Gastroesophageal sphincter (tissue), 4 donors: ENCODE data around the gene ZNF182. TPM values are rescaled to one million over a fixed set of nuclear protein-coding genes. Genes with fewer than 3 reads are reported as not detected.
"Not testable (repeated sequence)": the region's sequence is repeated elsewhere in the genome, so short reads cannot be mapped to it uniquely, and the experiment has no call there.

Source experiments
- ATAC-seq: fragments of 150-250 bp; one replicate; pipeline ENCODE4 v1.9.1; 2016; ENCODE audit warnings: mild to moderate bottlenecking, moderate library complexity
- H3K27ac ChIP-seq, 4 donors: fragments of 200-600 bp; sonication (generic) in 3 of 4; 1 replicate in 3 of 4; 2 replicates in 1 of 4; pipeline ENCODE4 v1.5.1; 2016 to 2019
- H3K27me3 ChIP-seq: fragments of 200-600 bp; sonication (generic); one replicate; pipeline ENCODE4 v1.5.1; 2019
- H3K36me3 ChIP-seq, 2 donors: fragments of 200-600 bp; sonication (generic); one replicate each; pipeline ENCODE4 v1.5.1; 2019; ENCODE audit warnings: control low read depth in 1 of 2
- H3K4me1 ChIP-seq, 3 donors: fragments of 200-600 bp; sonication (generic); 1 replicate in 2 of 3; 2 replicates in 1 of 3; pipeline ENCODE4 v1.5.1; 2016 to 2019; ENCODE audit warnings: control low read depth in 2 of 3
- H3K4me3 ChIP-seq, 2 donors: fragments of 200-600 bp; sonication (generic); one replicate each; pipeline ENCODE4 v1.5.1; 2019; ENCODE audit warnings: mild to moderate bottlenecking in 1 of 2, moderate library complexity in 1 of 2
- H3K9me3 ChIP-seq, 3 donors: fragments of 200-600 bp; sonication (generic); one replicate each; pipeline ENCODE4 v1.5.1; 2017 to 2019; ENCODE audit warnings: control low read depth in 2 of 3
- CTCF ChIP-seq, 4 experiments: fragments of 200-600 bp in 2 of 4; fragments of 450-650 bp in 2 of 4; sonication (generic) in 1 of 4; IDR thresholded peaks; one replicate each; pipeline ENCODE4 v1.5.1; 2017 to 2019; ENCODE audit warnings: antibody characterized with exemption in 4 of 4, mild to moderate bottlenecking in 2 of 4, moderate library complexity in 2 of 4
- EP300 ChIP-seq: sonication (generic); formaldehyde crosslinking; IDR thresholded peaks from one replicate; pipeline ENCODE4 v1.6.1; 2017; ENCODE audit warnings: antibody characterized with exemption, mild to moderate bottlenecking
- POLR2A ChIP-seq, 2 donors: fragments of 450-650 bp; IDR thresholded peaks; one replicate each; pipeline ENCODE4 v1.6.1; 2017; ENCODE audit warnings: antibody characterized with exemption in 2 of 2, mild to moderate bottlenecking in 2 of 2, moderate library complexity in 1 of 2
- POLR2AphosphoS5 ChIP-seq: sonication (generic); formaldehyde crosslinking; IDR thresholded peaks from one replicate; pipeline ENCODE4 v1.6.1; 2017; ENCODE audit warnings: antibody characterized with exemption
- WGBS, 2 donors: methylation state at CpG; one replicate each; pipeline ENCODE4 v1.1.5; 2018; ENCODE audit warnings: low coverage in 1 of 2; 5-methylcytosine and 5-hydroxymethylcytosine counted together
- total RNA-seq, 4 donors: library from RNA; depleted of rRNA; stranded (reverse); fragments of >200 nt; gene quantifications; one replicate each; pipeline ENCODE4 v1.1.0, GENCODE V29; 2016

Gene ZNF182
- total RNA-seq: 1 to 10 TPM; 2.8 to 5.8 (median 3.8) TPM

GRCh38 chrX:48003758-48004457 is at the start of gene ZNF182:
ZNF182 (minus strand) TSS chrX:48003989; CDS start chrX:48002609, 1,380 bp downstream.
- 0 to 26% methylated on average over 3 to 5 of the region's 34 CpGs for WGBS, 2 donors
- peak within 1 kb of the TSS; percentile 61 to 92 for H3K4me3 ChIP-seq
- peak within 1 kb of the TSS; percentile 57 to 81 (median 80) for H3K27ac ChIP-seq
- peaks cover 0 to 15% (median 0%) of the 10 kb centered on the region in 3 donors for H3K4me1 ChIP-seq
- H3K36me3 ChIP-seq: no peaks in the 10 kb centered on the region
- no peaks in the 10 kb centered on the region for H3K9me3 ChIP-seq
- TF ChIP-seq POLR2A (IDR thresholded peaks at IDR 0.05): peak in 1 of 2 donors; percentile 30
- no peak for TF ChIP-seq EP300
- TF ChIP-seq POLR2AphosphoS5: peak; percentile 43
- peak; percentile 97 for ATAC-seq
- no peaks in the 10 kb centered on the region for H3K27me3 ChIP-seq

DNA sequence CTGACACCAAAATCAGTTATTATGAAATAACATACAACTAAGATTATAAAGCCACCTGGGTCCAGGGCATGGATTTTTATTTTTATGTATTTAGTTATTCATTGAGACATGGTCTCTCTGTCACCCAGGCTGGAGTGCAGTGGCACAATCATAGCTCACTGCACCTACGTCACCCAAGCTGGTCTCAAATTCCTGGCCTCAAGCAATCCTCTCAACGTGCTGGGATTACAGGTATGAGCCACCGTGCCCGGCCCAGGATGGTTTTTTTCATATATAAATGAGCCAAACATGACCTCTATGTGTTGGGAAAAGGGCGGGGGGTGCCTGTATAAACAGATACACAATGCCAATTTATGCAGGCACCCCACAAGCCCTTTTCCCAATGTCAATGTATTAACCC is 43.1 kb upstream of the ZNF182 start:
- H3K27me3 ChIP-seq: no peaks in the 10 kb centered on the region
- H3K9me3 ChIP-seq: no peaks in the 10 kb centered on the region
- WGBS, 2 donors: 80 to 100% methylated on average over 3 to 4 of the region's 5 CpGs
- no peaks in the 10 kb centered on the region for H3K4me1 ChIP-seq
- no peak for ATAC-seq
- no peak overlapping the region for H3K27ac ChIP-seq
- no peak overlapping the region for H3K4me3 ChIP-seq
- no peaks in the 10 kb centered on the region for H3K36me3 ChIP-seq
- TF ChIP-seq POLR2A (IDR thresholded peaks at IDR 0.05) (no peak), EP300 (no peak), POLR2AphosphoS5 (no peak), CTCF (IDR thresholded peaks at IDR 0.05) (no peak)

DNA sequence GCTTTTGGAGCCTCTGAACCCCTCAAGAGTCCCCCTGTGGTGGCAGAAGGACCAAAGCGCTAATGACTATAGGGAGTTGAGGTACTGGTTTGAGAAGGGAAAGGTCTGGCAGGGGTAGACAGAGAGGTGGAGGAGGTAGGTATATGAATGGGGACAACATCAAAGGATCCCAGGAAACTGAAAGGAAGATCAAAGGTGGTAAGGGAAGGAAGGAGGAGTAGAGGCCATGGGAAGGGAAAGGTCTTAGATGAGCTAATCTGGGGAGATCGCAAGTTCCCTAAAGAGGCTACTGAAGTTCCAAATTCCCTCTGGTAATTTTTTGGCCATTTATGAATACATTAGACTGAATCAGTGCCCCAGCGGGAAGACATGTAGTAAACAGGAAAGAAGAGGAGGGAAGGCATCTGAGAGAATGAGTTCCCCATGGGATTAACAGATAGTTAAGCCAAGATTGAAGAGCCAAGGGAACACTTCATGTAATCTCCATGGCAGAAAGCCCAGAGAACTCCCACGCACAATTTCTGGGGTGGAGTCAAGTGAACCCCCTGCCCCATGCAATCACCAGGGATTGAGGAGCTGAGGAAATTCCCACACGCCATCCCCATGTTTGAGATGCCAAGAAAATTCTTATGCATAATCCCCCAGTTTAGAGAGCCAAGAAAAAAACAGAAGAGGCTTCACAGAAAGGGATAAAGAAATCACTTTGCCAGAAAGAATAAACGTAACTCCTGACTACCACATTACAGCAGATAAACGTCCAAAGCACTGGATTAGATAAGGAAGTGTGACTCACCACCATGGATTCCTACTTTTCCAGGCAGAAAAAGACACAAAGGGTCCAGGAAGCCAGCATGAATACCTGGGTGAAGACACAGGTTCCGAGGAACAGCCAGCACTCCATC is 41.9 kb upstream of the ZNF182 start:
- Histone ChIP-seq H3K9me3 (no peaks in the 10 kb centered on the region), H3K36me3 (no peaks in the 10 kb centered on the region), H3K4me1 (no peaks in the 10 kb centered on the region), H3K4me3 (no peak overlapping the region), H3K27ac (peak overlapping the region in 2 of 4 donors; percentile 37 to 58), H3K27me3 (no peaks in the 10 kb centered on the region)
- peak; percentile 67 for ATAC-seq
- TF ChIP-seq EP300: no peak
- TF ChIP-seq CTCF (IDR thresholded peaks at IDR 0.05): no peak
- TF ChIP-seq POLR2AphosphoS5: no peak
- TF ChIP-seq POLR2A (IDR thresholded peaks at IDR 0.05): no peak
- 16 to 69% methylated on average over 3 to 5 of the region's 8 CpGs for WGBS, 2 donors

DNA sequence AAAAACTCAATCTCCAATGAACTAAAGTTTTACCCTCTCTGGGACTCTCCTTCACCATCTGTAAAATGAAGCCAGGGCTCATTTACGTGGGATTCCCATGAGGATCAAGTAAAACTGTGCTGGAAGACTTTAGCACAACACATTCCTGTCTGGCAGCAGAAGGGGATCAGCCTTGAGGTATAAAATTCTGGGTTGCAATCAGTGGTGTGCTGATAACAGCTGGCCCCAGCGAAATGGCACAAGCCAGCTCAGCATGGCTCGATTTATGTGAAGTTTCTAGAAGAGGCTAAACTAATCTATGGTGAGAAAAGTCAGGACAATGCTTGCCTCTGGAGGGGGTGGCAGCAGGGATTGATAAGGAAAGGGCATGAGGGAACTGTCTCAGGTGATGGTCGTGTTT is 39.3 kb upstream of the ZNF182 start:
- Histone ChIP-seq H3K4me1 (no peaks in the 10 kb centered on the region), H3K4me3 (no peak overlapping the region), H3K36me3 (no peaks in the 10 kb centered on the region), H3K27ac (no peak overlapping the region), H3K9me3 (no peaks in the 10 kb centered on the region), H3K27me3 (no peaks in the 10 kb centered on the region)
- WGBS, 2 donors: 43 to 64% methylated on average over 1 to 3 of the region's 4 CpGs
- ATAC-seq: no peak
- no peak for TF ChIP-seq EP300
- TF ChIP-seq CTCF (IDR thresholded peaks at IDR 0.05): no peak
- no peak for TF ChIP-seq POLR2A (IDR thresholded peaks at IDR 0.05)
- TF ChIP-seq POLR2AphosphoS5: no peak

DNA sequence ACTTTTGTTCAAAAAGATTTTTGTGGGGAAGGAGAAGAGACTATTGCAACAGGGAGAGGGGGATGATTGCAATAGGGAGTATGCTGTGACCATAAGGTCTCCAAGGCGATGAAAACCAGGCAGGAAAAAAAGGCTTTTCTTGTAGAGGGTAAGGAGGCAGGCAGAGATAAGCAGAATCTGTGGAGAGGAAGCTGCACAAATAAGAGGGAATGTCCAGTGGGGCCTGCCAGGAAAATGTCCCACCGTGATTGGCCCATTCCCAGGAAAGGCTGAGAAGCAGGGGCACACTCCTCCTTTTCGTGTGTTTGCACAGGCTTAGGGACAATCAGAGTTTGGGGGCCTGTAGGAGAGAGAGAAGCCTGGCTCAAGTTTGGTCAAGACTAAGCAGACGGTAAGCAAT is 32.1 kb upstream of the ZNF182 start:
- Histone ChIP-seq H3K27ac (no peak overlapping the region), H3K9me3 (no peaks in the 10 kb centered on the region), H3K4me1 (no peaks in the 10 kb centered on the region), H3K27me3 (no peaks in the 10 kb centered on the region), H3K36me3 (no peaks in the 10 kb centered on the region), H3K4me3 (no peak overlapping the region)
- TF ChIP-seq POLR2AphosphoS5 (no peak), CTCF (IDR thresholded peaks at IDR 0.05) (no peak), POLR2A (IDR thresholded peaks at IDR 0.05) (no peak), EP300 (no peak)
- WGBS, 2 donors: 54 to 69% methylated on average over 4 of the region's 4 CpGs
- no peak for ATAC-seq

GRCh38 chrX:48030641-48031173 is 26.9 kb upstream of the ZNF182 start:
- H3K4me3 ChIP-seq, H3K27me3 ChIP-seq, ATAC-seq, H3K27ac ChIP-seq, H3K36me3 ChIP-seq, H3K9me3 ChIP-seq, H3K4me1 ChIP-seq: not testable (repeated sequence)
- no CpG with 5 or more reads among the region's 10 CpGs for WGBS, 2 donors
